NCI-H128 (cell line): Measurements from ENCODE around the gene ITGBL1.

Experiments used
- DNase-seq: peaks from one replicate; lab custom pipeline; 2025; ENCODE audit not compliant: unreplicated experiment; lab: John Stamatoyannopoulos, UW

Gene ITGBL1

DNA sequence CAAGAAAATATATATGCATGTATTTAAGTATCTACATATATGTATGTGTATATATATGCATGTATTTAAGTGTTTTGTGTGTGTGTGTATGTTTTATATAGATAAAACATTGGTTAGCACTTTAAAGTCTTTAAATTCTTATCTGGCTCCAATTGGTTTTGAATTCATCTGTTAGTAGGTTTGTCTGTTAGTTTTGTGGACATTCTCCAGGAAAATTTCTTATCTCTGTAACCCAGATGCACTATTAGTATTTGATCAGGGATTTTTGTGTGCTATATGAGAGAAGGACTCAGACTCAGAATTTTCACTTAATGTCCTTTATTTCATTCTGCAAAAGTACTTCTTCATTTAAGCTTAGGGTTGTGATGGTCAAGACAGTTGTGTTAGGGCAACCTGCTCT lies 103.1 kb downstream of the ITGBL1 start:
- DNase-seq: no peak

DNA sequence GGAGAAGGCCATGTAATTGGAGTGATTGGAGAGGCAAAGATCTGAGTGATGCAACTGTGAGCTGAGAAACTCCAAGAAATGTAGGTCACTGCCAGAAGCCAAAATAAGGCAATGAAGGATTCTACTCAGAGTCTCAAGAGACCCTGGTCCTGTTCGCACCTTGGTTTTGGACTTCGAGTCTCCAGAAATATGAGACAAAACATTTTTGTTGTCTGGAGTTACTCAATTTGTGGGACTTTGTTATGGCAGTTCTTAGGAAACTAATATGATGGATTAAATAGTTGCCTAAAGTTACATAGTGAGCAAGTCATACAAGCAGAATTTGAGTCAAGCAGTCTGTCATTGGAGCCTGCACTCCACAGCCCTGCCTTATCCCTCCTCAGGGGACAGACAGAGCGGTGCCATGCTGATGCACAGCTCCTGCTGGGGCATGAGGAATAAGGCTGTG lies 104.2 kb downstream of the ITGBL1 start:
- no peak for DNase-seq

DNA sequence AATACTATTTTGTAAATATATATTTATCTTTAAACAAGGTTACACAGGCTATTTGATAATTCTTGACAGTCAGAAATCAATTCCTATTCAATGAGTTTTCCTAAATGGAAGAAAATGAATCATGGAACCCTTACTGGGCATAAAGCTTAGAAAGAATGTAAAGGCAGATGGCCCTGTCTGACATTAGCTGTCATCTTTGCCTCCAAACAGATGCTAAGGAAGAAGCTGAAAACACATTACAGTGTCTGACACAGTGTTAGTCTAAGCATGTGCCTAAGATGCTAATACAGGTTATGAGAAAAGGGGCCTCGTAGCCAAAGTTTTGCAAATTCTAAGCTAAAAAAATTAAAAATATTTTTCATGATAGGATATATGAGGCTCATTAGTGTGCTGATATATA lies 112.8 kb downstream of the ITGBL1 start:
- DNase-seq: no peak

DNA sequence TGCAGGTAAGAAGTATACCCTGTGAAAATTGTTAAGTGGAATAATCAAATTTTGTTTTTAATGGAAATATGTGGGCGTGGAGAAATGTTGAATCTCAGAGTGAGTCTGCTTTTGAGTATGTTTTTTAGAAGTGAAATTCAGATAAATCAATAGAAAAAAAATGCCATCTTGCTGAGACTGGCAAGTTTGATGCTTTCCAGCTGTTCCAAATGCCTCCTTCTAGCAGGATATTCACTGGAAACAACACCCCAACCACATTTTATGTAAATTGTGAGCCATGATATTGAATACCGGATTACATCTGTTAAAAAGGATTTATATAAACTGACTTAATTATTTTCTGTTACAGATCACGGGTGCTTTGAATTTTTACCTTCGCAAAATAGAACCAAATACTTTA lies 115.4 kb downstream of the ITGBL1 start:
- no peak for DNase-seq

DNA sequence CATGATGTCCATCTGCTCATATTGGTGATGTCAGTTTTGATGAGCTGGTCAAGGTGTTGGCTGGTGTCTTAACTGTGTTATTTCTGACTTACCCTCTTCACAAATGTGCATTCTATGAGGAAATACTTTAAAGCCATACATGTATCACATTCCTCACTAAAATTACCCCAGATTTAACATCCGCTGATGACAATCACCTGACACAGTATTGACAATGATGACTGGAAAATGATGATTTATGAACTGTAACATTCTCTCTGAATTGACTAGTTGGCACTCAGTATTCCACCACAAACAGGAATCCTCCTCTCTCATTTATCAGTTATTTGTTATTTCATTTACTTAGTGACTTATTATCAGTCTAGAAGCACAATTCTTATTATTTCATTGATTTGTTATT lies 117.3 kb downstream of the ITGBL1 start:
- no peak for DNase-seq

DNA sequence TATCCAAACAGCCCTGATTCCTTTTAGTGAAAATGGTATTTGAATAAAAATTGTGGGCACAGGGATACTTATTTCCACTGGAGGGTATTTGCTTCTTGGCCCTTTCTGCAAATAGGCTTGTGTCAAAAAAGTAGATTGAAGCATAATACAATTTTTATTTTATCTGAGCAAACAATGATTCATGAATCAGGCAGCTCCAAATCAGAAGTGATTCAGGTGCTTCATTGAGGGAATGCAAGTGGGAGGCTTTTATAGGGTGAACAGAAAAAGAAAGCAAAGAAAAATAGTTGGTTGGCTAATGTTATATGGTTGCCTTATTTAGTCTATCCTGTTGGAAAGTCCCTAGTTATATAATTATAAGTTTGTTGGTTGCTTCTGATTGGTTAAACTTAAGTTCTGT lies 117.9 kb downstream of the ITGBL1 start:
- no peak for DNase-seq

DNA sequence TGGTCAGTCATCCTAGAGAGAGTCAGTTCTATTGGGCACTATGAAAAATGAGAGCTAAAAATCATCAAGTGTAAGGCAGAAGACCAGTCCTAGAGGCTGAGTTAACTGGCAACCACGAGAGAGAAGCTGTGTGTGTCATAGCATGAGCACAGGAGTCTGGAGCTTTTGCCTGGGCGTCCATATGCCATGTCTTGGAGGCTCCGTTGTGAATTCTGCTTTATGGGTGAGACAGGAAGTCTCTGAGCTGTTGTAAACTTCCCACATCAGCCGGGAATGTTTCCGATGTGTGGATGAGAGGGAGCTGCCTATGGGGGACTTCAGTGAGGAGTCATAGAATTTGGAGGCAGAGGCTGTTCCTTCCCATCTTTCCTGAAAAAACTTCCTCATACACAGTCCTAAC lies 120.0 kb downstream of the ITGBL1 start:
- DNase-seq: no peak

DNA sequence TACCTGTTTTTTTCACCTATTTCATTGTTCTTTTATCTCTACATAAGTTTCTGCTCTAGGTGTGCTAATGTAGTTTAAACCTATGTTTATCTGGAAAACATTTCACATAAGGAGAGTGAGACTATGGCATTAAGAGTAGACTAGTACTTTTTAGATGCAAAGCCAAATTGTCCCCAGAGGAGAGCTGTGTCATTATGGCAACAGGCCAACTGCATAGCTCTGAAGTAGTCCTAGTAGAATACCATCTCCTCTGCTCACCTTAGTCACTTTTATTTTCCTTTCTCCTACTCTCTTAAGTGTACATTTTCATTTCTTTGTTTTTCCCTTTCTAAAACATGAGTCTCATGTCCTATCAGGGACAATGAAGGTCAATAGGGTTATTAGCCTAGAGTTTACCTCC lies 123.1 kb downstream of the ITGBL1 start:
- DNase-seq: no peak

DNA sequence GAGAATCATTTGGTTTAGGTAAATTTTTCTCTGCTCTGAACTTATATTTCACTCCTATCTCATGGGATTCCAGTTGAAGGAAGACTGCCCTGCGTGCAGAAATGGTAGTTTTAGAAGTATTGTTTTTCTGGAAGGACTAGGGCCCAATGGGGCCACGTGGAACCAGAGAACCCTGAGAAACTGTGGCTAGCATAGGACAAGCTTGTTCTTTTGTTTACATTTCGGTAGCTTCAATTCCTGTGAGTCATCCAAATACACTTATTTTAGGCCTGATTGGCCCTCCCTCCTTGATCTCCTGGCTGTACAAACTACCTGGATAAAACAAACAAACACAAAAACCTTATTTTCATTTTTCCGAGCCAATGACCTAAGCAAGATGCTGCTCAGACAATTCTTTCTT lies 124.0 kb downstream of the ITGBL1 start:
- no peak for DNase-seq

DNA sequence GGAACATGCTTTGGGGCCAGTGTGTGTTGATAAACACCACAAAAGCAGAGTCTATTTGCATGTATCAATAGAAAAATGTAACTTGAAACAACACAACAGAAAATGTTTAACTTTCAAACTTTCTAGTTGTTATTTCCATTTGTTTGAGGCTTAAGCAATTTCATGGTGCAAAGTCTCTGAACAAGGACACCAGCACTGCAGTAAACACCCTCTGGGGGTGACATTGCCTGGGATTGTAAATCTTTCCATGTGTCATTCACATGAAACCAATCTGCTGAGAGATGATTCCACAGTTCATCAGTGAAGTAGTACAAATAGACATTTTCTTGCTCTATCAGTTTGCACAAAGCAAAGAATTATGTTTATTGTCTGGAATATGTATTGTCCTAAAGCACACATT lies 124.5 kb downstream of the ITGBL1 start:
- no peak for DNase-seq

DNA sequence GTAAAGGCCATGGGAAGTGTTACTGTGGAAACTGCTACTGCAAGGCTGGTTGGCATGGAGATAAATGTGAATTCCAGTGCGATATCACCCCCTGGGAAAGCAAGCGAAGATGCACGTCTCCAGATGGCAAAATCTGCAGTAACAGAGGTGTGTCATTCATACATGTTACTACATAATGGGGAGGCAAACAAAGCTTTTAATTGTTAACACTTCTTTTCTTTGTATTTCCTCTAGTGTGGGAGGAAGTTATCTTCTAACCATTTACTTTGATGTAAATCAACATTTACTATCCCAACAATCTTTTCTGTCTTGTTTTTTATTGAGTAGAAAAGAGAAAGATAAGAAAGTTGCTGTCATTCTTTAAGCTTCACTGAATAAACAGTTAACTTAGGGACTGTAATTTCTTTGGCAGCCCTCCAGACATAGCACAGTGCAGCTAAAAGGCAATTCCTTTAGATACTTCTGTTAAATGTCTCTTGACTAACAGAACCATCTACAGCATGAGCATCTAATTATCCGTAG lies 126.9 kb downstream of the ITGBL1 start:
- no peak for DNase-seq

DNA sequence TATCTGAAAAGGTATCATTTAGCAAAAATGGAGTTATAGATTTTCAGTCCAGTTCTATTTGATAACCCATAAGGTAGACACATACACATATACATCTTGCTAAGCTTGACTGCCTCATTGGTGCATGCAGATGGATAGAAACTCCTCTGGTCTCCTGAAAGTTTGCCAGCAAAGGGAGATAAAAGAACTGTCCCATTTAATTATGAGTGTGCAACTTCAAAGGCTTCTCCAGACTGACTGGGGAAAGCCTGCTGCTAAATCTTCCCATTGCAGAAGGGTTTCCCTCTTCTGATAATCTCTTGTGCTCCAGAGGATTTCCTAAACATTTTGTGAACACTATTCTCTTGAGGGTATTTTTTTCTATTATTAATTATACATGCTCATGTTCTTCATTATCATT lies 131.9 kb downstream of the ITGBL1 start:
- DNase-seq: no peak

DNA sequence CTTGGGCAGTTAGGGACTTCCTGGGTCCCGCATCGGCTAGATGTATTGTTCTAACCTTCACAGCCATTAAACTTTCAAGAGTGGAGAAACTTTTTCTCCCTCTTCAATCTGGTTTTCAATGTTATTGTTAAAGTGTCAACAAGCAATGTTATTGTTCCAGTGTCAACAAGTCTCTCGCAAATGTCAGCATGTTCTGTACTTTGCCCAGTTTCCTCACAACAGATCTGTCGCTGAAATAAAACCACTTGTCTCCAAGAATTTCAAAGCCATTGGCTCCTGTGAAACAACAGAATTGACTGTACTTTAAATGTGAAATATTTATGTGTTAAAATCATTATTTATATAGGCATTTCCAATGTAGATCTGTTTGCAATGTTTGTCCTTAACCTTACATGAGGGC lies 138.0 kb downstream of the ITGBL1 start:
- no peak for DNase-seq

DNA sequence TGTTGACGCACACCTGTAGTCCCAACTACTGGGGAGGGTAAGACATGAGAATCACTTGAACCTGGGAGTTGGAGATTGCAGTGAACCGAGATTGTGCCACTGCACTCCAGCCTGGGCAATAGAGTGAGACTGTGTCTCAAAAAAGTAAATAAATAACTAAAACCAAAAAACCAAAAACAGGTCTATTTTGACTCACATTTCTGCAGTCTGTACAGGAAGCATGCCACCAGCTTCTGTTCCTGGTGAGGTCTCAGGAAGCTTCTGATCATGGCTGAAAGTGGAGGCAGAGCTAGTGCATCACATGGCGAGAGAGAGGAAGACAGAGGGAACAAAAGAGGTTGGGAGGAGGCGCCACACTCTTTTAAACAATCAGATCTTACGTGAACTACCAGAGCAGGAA lies 142.5 kb downstream of the ITGBL1 start:
- DNase-seq: no peak

DNA sequence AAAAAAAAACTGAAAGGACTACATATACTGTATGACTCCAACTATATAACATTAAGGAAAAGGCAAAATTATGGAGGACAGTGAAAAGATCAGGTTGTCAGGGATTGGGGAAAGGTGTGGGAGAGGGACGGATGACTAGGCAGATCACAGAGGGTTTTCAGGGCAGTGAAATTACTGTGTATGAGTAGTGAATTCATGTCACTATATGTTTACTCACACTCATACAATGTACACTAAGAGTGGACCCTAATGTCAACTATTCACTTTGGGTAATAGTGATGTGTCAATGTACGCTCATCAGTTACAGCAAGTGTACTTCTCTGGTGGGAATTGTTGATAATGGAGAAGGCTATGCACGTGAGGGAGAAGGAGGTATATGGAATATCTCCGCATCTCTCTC lies 144.3 kb downstream of the ITGBL1 start:
- no peak for DNase-seq

DNA sequence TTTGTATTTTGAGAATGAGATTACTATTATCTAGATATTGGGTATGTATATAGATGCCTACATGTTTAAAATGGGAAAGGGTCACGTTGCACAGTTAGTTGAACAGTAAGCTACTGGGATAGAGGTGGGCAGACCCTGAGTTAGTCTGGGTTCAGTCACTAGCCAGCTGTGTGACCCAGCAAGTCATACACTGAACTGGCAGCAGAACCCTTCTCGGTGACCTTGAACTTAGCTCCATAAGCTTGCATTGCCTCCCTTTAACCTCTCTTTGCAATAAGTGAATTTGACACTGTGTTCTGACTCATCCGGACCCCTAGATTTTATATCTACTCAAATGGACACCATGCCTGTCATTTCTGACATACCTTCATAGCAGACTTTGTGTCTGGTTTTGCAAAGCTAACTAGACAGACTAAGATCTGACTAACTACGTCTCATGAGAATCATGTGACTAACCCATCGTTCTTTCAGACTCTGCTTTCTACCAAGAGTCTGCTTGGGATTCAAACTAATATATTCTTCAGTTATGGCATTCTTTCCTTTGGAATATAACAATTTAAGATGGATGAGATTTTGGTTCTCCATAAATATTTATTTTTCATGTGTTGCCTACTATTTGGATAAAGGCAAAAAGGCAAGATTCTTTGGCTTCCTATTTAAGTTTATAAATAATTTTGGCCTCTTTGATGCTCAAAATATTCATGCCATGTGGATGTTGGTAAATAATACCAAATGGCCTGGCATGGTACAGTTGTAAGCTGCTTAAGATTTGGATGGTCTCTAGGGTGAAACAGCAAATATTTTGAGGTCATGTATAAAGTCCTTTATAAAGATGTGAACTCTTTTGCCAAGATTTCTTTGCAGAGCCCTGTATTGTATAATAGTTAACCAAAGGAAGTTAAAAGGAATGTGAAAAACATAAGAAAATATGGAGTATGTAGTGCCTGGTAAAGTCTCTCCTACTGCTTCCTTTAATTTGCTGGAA lies 159.3 kb downstream of the ITGBL1 start:
- DNase-seq: no peak

DNA sequence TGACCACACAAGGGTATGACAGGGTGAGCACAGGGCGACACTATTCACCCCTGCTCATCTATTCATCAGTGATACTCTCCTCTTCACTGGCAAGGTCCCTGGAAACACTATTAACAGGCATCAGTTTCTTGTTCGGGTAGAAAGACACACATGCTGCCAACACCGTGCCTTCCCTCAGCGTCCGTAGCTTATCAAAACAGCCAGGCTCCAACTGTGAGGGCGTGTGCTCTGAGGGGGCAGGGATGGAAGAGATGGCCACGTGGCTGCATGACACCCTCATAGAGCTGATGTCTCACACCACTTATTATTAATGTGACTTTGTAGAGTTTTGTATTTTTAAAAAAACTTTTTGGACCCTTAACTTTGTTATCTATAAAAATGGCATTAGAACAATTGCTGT lies 160.3 kb downstream of the ITGBL1 start:
- no peak for DNase-seq

DNA sequence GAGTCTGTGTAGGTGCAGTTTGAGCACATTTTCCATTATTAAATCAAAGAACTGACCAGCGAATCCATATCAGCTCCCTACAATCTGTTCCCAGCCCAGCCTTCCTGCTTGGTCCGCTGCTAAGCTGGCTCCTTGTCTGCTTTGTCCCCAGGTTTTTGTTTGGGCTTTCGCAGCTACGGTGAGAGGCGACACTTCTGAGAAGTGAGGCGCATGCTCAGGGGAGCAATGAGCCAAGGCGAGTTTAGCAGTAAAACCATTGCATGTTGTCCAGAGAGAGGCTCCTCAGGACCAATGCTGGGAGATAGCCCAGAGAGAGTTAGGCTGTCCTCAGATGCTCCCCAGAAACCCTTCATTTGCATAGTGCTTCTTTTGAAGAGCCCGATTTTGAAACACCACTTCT lies 162.0 kb downstream of the ITGBL1 start:
- no peak for DNase-seq

DNA sequence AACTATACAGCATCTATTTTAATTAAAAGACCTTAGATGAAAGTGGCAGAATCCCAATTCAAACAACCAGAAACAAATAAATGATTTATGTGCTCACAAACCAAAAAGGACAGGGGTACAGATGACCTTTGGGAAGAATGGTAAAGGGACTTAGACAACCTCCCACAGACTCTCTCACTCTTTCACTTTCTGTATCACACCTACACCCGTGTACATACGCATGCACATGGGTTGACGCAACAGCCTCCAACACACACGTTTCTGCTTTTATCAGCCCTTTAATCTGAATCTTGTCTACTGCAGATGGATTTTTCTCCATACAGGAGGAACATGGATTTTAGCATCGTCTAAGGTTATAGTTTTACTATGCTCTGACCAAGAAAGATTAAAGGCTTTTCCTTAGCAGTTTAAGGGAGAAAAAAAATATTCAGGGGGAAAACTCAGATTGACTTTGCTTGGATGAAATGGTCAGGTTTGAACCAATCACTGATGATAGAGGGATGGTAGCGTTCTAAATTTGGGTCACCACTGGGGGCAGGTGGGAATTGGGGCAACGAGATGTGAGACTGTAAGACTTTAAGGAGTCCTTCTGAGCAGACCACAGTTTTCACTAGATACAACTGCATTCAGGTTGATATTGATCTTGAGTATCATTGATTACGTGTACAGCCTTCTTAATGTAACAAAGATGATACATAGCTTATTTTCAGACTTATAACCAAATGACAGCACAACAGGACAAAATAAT lies 166.1 kb downstream of the ITGBL1 start:
- no peak for DNase-seq

DNA sequence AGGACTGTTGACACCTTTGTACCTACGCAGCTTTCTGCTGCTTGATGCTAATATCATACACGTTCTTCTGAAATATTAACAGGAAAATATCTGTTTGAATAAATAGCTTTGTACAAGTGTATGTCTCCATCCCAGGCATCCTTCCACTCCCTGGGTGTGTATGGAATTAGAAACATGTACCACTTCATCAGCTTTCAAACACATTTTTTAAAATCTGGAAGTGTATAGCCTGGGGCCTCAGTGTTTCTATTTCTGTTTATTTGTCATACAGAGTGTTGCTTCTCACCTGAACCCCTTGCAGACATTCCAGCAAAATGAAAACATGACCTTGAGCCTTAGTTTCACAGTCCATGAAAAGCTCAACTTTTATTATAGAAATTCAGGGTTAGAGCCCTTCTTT lies 168.6 kb downstream of the ITGBL1 start:
- DNase-seq: no peak

DNA sequence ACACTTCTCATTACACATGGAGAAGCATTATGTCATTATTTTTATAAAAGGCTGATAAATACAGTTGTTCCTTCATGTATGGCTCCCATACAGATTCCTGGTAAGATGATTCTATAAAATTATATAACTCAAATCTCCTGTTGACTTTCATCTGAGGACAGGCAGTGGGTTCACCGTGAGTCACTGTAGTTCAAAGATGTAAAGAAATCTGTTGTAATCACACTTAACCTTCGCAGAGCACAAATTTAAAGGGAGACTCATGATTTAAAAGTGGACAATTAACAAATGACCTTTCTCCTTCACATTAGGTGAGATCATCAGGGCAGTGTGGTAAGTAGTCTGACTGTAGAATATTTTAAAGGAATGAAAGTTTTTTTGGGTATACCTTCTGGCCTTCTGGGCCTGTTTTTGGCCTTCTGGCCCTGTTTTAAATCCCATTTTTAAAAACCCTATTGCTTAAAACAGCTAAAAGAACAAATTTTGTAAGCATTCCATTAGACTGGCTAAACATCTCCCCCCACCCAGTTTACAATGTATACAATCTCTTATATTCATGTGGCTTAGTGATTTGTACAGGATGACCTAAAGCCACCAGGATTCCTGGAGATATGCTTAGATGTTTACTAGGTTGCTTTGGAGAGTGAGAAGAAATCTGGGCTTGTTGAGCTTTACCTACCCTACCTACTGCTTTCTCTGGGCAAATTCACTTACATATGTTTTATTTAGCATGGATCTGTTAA lies 171.2 kb downstream of the ITGBL1 start:
- no peak for DNase-seq
